MM.1S (cell line): ENCODE measurements around the gene SLC2A4RG.

Source experiments
- EZH2 ChIP-seq: fragments of 300-600 bp; sonication (generic); optimal IDR thresholded peaks from 2 replicates; pipeline ENCODE3; 2017; ENCODE audit warnings: low read depth, mild to moderate bottlenecking, antibody characterized with exemption, low read length, mixed read lengths
- TF ChIP-seq, protein P1 (sequence below): fragments of 300-600 bp; sonication (generic); IDR thresholded peaks from 2 replicates; pipeline ENCODE4 v1.5.1; 2016; ENCODE audit warnings: antibody characterized with exemption, low read length, mixed read lengths

DNA sequence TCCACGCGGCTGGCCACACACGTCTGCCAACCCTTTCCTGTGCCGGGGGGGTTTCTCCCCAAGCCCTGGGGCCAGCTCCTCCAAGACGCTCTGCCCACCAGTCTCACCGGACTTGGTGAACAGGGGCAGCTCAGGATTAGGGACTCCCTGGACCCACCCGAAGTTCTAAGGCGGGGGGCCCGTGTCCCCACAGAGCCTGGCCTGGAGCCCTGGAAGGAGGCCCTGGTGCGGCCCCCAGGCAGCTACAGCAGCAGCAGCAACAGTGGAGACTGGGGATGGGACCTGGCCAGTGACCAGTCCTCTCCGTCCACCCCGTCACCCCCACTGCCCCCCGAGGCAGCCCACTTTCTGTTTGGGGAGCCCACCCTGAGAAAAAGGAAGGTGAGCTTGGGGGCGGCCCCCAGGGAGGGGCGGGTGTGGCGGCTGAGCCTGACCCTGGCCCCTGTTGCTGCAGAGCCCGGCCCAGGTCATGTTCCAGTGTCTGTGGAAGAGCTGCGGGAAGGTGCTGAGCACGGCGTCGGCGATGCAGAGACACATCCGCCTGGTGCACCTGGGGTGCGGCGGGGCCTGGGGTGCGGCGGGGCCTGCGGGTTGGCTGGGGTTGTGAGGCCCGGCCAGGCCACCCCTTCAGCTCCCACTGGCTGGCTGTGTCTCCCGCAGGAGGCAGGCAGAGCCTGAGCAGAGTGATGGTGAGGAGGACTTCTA lies 2.3 kb downstream of the SLC2A4RG start:
- TF ChIP-seq, protein P1, sequence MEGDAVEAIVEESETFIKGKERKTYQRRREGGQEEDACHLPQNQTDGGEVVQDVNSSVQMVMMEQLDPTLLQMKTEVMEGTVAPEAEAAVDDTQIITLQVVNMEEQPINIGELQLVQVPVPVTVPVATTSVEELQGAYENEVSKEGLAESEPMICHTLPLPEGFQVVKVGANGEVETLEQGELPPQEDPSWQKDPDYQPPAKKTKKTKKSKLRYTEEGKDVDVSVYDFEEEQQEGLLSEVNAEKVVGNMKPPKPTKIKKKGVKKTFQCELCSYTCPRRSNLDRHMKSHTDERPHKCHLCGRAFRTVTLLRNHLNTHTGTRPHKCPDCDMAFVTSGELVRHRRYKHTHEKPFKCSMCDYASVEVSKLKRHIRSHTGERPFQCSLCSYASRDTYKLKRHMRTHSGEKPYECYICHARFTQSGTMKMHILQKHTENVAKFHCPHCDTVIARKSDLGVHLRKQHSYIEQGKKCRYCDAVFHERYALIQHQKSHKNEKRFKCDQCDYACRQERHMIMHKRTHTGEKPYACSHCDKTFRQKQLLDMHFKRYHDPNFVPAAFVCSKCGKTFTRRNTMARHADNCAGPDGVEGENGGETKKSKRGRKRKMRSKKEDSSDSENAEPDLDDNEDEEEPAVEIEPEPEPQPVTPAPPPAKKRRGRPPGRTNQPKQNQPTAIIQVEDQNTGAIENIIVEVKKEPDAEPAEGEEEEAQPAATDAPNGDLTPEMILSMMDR: no peak
- no peak for TF ChIP-seq EZH2
